ENCODE data around the gene ABCB9.

Gene ABCB9

GRCh38 chr12:123000578-123000977, 34.3 kb upstream of the ABCB9 start:
- H3K27me3 ChIP-seq (ENCODE audit: insufficient read depth, low read length) = no peaks in the 10 kb centered on the region
- WGBS = 92% methylated on average over 10 of the region's 10 CpGs

GRCh38 chr12:122999986-123000420, 33.7 kb upstream of the ABCB9 start:
- WGBS = 92% methylated on average over 20 of the region's 20 CpGs
- no peak overlapping the region for H3K9ac ChIP-seq (ENCODE audit: low read depth, low read length)
- no peaks in the 10 kb centered on the region for H3K9me3 ChIP-seq (ENCODE audit: insufficient read depth, low read depth, low read length)
- H3K36me3 ChIP-seq (ENCODE audit: insufficient read depth, low read length) = no peaks in the 10 kb centered on the region
- H3K27me3 ChIP-seq (ENCODE audit: insufficient read depth, low read length) = no peaks in the 10 kb centered on the region
- H3K4me3 ChIP-seq (ENCODE audit: low read length) = no peak overlapping the region
- no peak overlapping the region for H3K27ac ChIP-seq (ENCODE audit: low read depth, low read length)
- H3K4me1 ChIP-seq (ENCODE audit: insufficient read depth, low read length) = no peaks in the 10 kb centered on the region

More at GRCh38 chr12:123000578-123000977, 34.3 kb upstream of the ABCB9 start:
- Histone ChIP-seq H3K27ac (ENCODE audit: low read depth, low read length) (no peak overlapping the region), H3K4me3 (ENCODE audit: low read length) (no peak overlapping the region), H3K4me1 (ENCODE audit: insufficient read depth, low read length) (no peaks in the 10 kb centered on the region), H3K36me3 (ENCODE audit: insufficient read depth, low read length) (no peaks in the 10 kb centered on the region), H3K9ac (ENCODE audit: low read depth, low read length) (no peak overlapping the region), H3K9me3 (ENCODE audit: insufficient read depth, low read depth, low read length) (no peaks in the 10 kb centered on the region)

- 96% methylated on average over 8 of the region's 8 CpGs for WGBS
These were observed 33.1 kb upstream of the ABCB9 start for GRCh38 chr12:122999196-122999946.

GRCh38 chr12:122998316-122998715, 32.1 kb upstream of the ABCB9 start:
- no peaks in the 10 kb centered on the region for H3K9me3 ChIP-seq (ENCODE audit: insufficient read depth, low read depth, low read length)

More at GRCh38 chr12:122999196-122999946, 33.1 kb upstream of the ABCB9 start:
- H3K9me3 ChIP-seq (ENCODE audit: insufficient read depth, low read depth, low read length) = no peaks in the 10 kb centered on the region
- H3K9ac ChIP-seq (ENCODE audit: low read depth, low read length) = no peak overlapping the region
- no peak overlapping the region for H3K4me3 ChIP-seq (ENCODE audit: low read length)
- H3K4me1 ChIP-seq (ENCODE audit: insufficient read depth, low read length) = no peaks in the 10 kb centered on the region
- no peaks in the 10 kb centered on the region for H3K27me3 ChIP-seq (ENCODE audit: insufficient read depth, low read length)
- no peaks in the 10 kb centered on the region for H3K36me3 ChIP-seq (ENCODE audit: insufficient read depth, low read length)
- H3K27ac ChIP-seq (ENCODE audit: low read depth, low read length) = no peak overlapping the region

DNA sequence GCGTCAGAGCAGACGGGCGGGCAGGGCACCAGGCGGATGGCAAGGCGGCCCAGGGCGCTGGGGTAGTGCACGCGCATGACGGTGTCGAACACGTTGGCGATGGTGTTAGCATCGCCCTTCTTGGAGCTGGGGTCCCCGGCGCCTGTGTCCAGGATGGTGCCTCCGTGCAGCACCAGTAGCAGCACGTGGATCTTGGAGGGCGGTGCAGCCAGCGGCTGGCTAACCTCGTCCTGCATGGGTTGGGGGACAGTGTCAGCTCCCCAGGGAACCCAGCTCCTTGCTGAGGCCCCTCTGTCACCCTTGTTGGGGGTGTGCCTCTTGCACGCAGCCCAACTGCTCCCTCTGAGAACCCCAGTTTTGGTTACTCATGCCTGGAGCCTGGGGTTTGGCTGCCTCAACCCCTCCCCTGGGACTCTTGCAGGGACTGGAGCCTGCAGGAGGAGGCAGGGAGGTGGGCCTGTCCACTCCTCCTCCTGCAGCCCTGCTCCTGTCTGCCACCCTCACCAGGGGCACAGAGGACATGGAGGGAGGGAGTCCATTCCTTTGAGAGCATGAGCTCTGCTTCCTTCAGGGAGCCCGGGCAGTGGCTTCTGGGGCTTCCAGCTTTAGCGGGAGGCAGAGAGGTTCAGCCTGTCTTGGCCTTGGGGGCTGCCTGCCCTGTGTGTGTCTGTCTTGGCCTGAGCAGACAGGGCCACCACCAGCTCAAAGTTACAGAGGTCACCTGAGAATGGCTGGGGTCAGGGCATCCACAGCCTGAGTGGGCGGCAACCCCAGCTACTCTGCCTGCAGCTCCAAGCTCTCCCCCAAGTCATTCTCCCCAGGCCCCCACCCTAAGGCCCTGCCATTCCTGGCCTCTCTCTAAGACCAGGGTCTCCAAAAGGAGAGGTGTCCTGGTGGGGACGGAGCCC, 31.3 kb upstream of the ABCB9 start:
- H3K36me3 ChIP-seq (ENCODE audit: insufficient read depth, low read length) = no peaks in the 10 kb centered on the region
- no peak overlapping the region for H3K9ac ChIP-seq (ENCODE audit: low read depth, low read length)
- H3K4me1 ChIP-seq (ENCODE audit: insufficient read depth, low read length) = no peaks in the 10 kb centered on the region
- no peak overlapping the region for H3K4me3 ChIP-seq (ENCODE audit: low read length)
- no peaks in the 10 kb centered on the region for H3K27me3 ChIP-seq (ENCODE audit: insufficient read depth, low read length)
- H3K9me3 ChIP-seq (ENCODE audit: insufficient read depth, low read depth, low read length) = no peaks in the 10 kb centered on the region
- H3K27ac ChIP-seq (ENCODE audit: low read depth, low read length) = no peak overlapping the region
- 94% methylated on average over 25 of the region's 25 CpGs for WGBS

More at GRCh38 chr12:122998316-122998715, 32.1 kb upstream of the ABCB9 start:
- Histone ChIP-seq H3K9ac (ENCODE audit: low read depth, low read length) (no peak overlapping the region), H3K27me3 (ENCODE audit: insufficient read depth, low read length) (no peaks in the 10 kb centered on the region), H3K27ac (ENCODE audit: low read depth, low read length) (no peak overlapping the region), H3K4me3 (ENCODE audit: low read length) (no peak overlapping the region), H3K4me1 (ENCODE audit: insufficient read depth, low read length) (no peaks in the 10 kb centered on the region), H3K36me3 (ENCODE audit: insufficient read depth, low read length) (no peaks in the 10 kb centered on the region)
- 93% methylated on average over 4 of the region's 4 CpGs for WGBS

DNA sequence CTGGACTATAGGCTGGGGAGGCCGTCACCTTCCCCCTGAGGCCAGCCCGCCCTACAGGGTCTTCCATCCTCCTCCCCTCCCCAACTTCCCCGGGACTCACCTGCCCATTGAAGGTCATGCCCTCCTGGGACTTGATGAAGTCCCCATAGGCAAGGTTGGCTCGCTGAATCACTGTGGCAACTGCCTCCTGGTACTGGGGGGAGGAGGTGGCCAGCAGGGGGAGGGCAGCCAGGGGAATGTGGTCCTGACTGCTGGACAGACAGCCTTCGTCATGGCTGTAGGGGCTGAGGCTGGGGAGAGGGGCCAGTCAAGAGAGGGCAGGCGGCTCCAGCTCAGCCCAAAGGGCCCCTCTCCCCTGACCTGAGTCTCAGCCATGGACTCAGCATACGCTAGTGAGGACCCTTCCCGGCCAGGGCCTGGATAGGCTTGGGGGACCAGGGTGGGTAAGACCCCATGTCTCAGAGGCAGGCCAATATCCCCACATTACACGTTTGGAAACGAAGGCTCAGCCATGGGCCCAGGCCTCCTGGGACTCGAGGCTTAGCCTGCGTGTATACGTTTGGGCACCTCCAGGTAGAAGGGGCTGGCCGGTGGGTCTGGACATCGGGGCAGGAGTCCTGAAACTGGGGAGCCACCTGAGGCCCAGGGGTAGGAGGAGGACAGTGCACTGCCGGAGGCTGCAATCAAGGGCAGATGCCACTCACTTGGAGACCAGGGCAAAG, 30.5 kb upstream of the ABCB9 start:
- Histone ChIP-seq H3K9ac (ENCODE audit: low read depth, low read length) (no peak overlapping the region), H3K4me3 (ENCODE audit: low read length) (no peak overlapping the region), H3K27me3 (ENCODE audit: insufficient read depth, low read length) (no peaks in the 10 kb centered on the region), H3K4me1 (ENCODE audit: insufficient read depth, low read length) (no peaks in the 10 kb centered on the region), H3K9me3 (ENCODE audit: insufficient read depth, low read depth, low read length) (no peaks in the 10 kb centered on the region), H3K27ac (ENCODE audit: low read depth, low read length) (no peak overlapping the region), H3K36me3 (ENCODE audit: insufficient read depth, low read length) (no peaks in the 10 kb centered on the region)
- 95% methylated on average over 16 of the region's 16 CpGs for WGBS

DNA sequence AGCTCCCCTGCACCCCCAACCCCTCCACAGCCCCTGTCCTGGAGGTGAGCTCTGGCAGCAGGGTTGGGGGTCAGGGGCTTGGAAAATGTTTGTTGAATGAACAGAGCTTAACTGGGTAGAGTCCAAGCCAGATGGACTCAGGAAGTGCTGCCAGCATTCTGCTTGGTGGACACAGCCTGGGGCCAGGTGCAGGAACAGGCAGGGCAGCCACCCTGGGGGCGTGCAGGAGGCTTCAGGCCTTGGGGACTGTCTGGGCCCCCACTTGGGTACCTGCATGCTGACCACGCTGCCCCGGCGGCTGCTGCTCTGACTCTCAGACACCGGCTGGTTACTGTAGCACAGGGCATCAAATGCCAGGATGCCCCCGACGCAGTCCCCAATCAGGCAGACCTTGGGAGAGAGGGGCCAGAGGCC, 29.9 kb upstream of the ABCB9 start:
- no peak overlapping the region for H3K9ac ChIP-seq (ENCODE audit: low read depth, low read length)
- no peak overlapping the region for H3K4me3 ChIP-seq (ENCODE audit: low read length)
- no peaks in the 10 kb centered on the region for H3K36me3 ChIP-seq (ENCODE audit: insufficient read depth, low read length)
- H3K27me3 ChIP-seq (ENCODE audit: insufficient read depth, low read length) = no peaks in the 10 kb centered on the region
- no peaks in the 10 kb centered on the region for H3K9me3 ChIP-seq (ENCODE audit: insufficient read depth, low read depth, low read length)
- no peaks in the 10 kb centered on the region for H3K4me1 ChIP-seq (ENCODE audit: insufficient read depth, low read length)
- H3K27ac ChIP-seq (ENCODE audit: low read depth, low read length) = no peak overlapping the region
- WGBS = 97% methylated on average over 7 of the region's 7 CpGs

- WGBS = 94% methylated on average over 20 of the region's 20 CpGs
- Histone ChIP-seq H3K27ac (ENCODE audit: low read depth, low read length) (no peak overlapping the region), H3K4me3 (ENCODE audit: low read length) (no peak overlapping the region), H3K9ac (ENCODE audit: low read depth, low read length) (no peak overlapping the region), H3K4me1 (ENCODE audit: insufficient read depth, low read length) (no peaks in the 10 kb centered on the region), H3K27me3 (ENCODE audit: insufficient read depth, low read length) (no peaks in the 10 kb centered on the region), H3K9me3 (ENCODE audit: insufficient read depth, low read depth, low read length) (no peaks in the 10 kb centered on the region), H3K36me3 (ENCODE audit: insufficient read depth, low read length) (no peaks in the 10 kb centered on the region)
These were observed 29.4 kb upstream of the ABCB9 start for GRCh38 chr12:122995503-122996187.

DNA sequence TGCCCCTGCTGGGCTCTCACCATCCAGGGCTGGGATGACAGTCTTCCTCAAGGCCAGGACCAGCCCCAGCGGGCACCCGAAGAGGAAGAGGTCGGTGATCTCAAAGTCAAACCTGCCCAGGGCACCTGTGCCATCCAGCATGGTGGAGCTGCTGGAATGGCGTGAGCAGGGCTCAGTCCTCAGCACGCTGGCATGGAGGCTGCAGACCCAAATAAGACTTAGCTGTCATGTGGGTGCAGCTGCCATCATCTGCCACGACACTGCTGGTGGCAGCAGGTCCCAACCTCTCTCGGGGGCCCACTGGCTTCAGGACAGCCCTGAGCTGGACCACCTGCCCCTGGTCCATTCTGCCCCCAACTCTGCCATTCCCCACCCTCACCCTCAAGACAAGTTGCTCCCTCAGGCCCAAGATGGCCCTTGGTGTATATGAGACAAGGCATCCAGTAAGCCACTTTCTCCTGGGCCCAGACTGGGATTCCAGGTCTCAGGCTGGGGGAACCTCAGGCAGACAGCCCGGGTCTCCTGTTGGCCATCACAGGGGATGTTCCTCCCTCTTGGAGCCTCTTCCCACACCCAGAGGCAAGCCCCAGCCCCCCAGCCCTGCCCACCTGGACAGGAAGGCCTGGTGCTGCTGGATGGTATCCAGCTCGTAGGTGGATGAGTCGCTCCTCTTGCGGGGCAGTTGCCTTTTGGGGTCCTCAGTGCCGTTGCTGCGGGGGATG, 28.7 kb upstream of the ABCB9 start:
- Histone ChIP-seq H3K36me3 (ENCODE audit: insufficient read depth, low read length) (no peaks in the 10 kb centered on the region), H3K4me3 (ENCODE audit: low read length) (no peak overlapping the region), H3K27me3 (ENCODE audit: insufficient read depth, low read length) (no peaks in the 10 kb centered on the region), H3K27ac (ENCODE audit: low read depth, low read length) (no peak overlapping the region), H3K4me1 (ENCODE audit: insufficient read depth, low read length) (no peaks in the 10 kb centered on the region), H3K9me3 (ENCODE audit: insufficient read depth, low read depth, low read length) (no peaks in the 10 kb centered on the region), H3K9ac (ENCODE audit: low read depth, low read length) (no peak overlapping the region)
- WGBS = 94% methylated on average over 13 of the region's 13 CpGs

DNA sequence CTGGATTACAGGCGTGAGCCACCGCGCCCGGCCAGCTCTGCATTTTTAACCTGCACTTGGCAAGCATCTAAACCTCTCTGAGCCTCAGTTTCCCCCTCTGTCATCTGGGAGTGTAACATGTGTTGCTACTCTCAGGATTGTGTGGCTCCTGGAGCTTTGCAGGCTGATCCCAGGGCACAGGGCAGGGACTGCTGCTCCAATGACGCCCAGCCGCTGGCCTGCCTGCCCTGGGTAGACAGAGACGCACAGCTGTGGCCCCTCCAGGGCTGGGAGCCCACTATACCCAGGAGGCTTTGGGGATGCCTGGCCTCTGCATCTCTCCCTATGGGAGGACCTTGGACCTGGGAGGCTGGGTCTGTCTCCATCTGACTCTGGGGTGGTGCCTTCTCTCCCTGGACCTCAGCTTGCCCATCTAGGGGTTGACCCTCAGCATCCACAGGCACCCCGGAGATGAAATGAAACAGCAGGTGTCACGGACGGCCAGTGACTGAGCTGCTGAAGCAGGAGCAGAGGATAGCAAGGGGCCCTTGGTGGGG, 27.9 kb upstream of the ABCB9 start:
- Histone ChIP-seq H3K4me1 (ENCODE audit: insufficient read depth, low read length) (no peaks in the 10 kb centered on the region), H3K9me3 (ENCODE audit: insufficient read depth, low read depth, low read length) (no peaks in the 10 kb centered on the region), H3K27ac (ENCODE audit: low read depth, low read length) (no peak overlapping the region), H3K27me3 (ENCODE audit: insufficient read depth, low read length) (no peaks in the 10 kb centered on the region), H3K36me3 (ENCODE audit: insufficient read depth, low read length) (no peaks in the 10 kb centered on the region), H3K4me3 (ENCODE audit: low read length) (no peak overlapping the region), H3K9ac (ENCODE audit: low read depth, low read length) (no peak overlapping the region)
- 97% methylated on average over 10 of the region's 10 CpGs for WGBS

All from HUES64 (cell line).